Measurements from ENCODE around the gene PRKCE. TPM values are rescaled to one million over a fixed set of nuclear protein-coding genes. Genes with fewer than 3 reads are reported as not detected.
"Not testable (repeated sequence)": the region's sequence is repeated elsewhere in the genome, so short reads cannot be mapped to it uniquely, and the experiment has no call there.

The PRKCE gene
- total and polyA plus RNA-seq, 2 donors (not counting 3 experiments of a cell fraction or from before 2014, with no cell fraction given) = 27.9 to 33.9 TPM

DNA sequence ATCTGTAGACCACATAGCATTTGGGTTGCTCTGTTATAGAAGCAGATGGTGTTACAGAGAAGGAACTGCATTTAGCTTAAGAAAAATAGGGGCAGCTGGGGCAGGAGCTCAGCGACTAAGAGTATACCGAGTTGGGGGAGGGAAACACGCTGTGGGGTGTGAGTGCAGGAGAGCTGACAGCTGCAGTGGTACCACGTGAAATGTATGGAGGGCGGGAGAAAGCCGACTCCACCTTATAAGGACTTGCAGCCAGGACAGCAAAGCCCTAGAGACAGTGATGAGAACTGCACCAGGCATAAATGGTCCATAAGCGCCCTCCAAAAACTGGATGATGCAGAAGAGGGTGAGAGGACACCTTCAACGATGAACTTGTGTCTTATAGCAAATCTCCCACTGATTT is 237.6 kb downstream of the PRKCE start:
- CTCF ChIA-PET = interaction anchor here (1.3 kb wide), 1 partner anchor 11 kb away, joined by 4 read pairs; no protein-coding TSS in a partner anchor
- H3K4me1 ChIP-seq (ENCODE audit: control insufficient read depth, extremely low read depth, insufficient read depth, low read length) = no peaks in the 10 kb centered on the region
- no peak overlapping the region for H3K4me3 ChIP-seq (replicated peaks in 1 of 3; ENCODE audit: insufficient read depth in 1 of 3, low read depth in 1 of 3, low read length in 3 of 3)
- no peak overlapping the region for H2AFZ ChIP-seq (ENCODE audit: low read depth, low read length)
- H3K4me2 ChIP-seq (ENCODE audit: insufficient read depth, low read length) = no peak overlapping the region
- BruUV-seq (replicated peaks) = no TSS peak
- no peaks in the 10 kb centered on the region for H3K79me2 ChIP-seq (ENCODE audit: control insufficient read depth, insufficient read depth, low read length)
- H3K27me3 ChIP-seq (ENCODE audit: control insufficient read depth in 2 of 2, insufficient read depth in 2 of 2, low read length in 2 of 2) = no peaks in the 10 kb centered on the region
- intact Hi-C loops (cut with micrococcal nuclease) (no loop called here), dilution Hi-C loops (cut with MboI; ENCODE audit: extremely low pct_ligation_motif_present, low sequenced_read_pairs) (no loop called here)
- H3K27ac ChIP-seq (ENCODE audit: insufficient read depth, low read depth, low read length) = no peak overlapping the region
- POLR2A ChIA-PET = no interaction called here
- no peaks in the 10 kb centered on the region for H3K36me3 ChIP-seq (ENCODE audit: control insufficient read depth in 2 of 2, extremely low read depth in 1 of 2, insufficient read depth in 2 of 2, low read length in 2 of 2)
- DNase-seq (ENCODE audit: low read depth, low spot score) (no peak), FAIRE-seq (no peak)
- H3K9ac ChIP-seq (replicated peaks; ENCODE audit: extremely low read depth, insufficient read depth, low read length) = no peak overlapping the region
- no peaks in the 10 kb centered on the region for H3K9me3 ChIP-seq (replicated peaks; ENCODE audit: control insufficient read depth, insufficient read depth, low read length)
- TF ChIP-seq POLR2AphosphoS5 (IDR thresholded peaks at IDR 0.05; ENCODE audit: insufficient read depth, low read depth, low read length) (no peak), FOS (IDR thresholded peaks at IDR 0.05; ENCODE audit: borderline replicate concordance, insufficient read depth, low read length) (no peak)
- TF ChIP-seq, protein P1, sequence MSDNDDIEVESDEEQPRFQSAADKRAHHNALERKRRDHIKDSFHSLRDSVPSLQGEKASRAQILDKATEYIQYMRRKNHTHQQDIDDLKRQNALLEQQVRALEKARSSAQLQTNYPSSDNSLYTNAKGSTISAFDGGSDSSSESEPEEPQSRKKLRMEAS (IDR thresholded peaks at IDR 0.05; ENCODE audit: insufficient read depth, insufficient read length) = no peak
- H4K20me1 ChIP-seq (replicated peaks; ENCODE audit: control insufficient read depth, extremely low read depth, insufficient read depth, low read length) = no peaks in the 10 kb centered on the region
- no peaks in the 10 kb centered on the region for H3K9me1 ChIP-seq (replicated peaks; ENCODE audit: control insufficient read depth, extremely low read depth, insufficient read depth, low read length)

GRCh38 chr2:45889620-45890370 is 238.3 kb downstream of the PRKCE start:
- no peak for TF ChIP-seq POLR2A (IDR thresholded peaks at IDR 0.05; ENCODE audit: low read depth, low read length)
- DNase-seq (ENCODE audit: low read depth, low spot score) = no peak
- intact Hi-C loops (cut with micrococcal nuclease) (no loop called here), dilution Hi-C loops (cut with MboI; ENCODE audit: extremely low pct_ligation_motif_present, low sequenced_read_pairs) (no loop called here)
- no peaks in the 10 kb centered on the region for H3K9me3 ChIP-seq (replicated peaks; ENCODE audit: control insufficient read depth, insufficient read depth, low read length)
- no peak overlapping the region for H2AFZ ChIP-seq (ENCODE audit: low read depth, low read length)
- H3K4me3 ChIP-seq (replicated peaks in 1 of 3; ENCODE audit: insufficient read depth in 1 of 3, low read depth in 1 of 3, low read length in 3 of 3) = no peak overlapping the region
- H3K9me1 ChIP-seq (replicated peaks; ENCODE audit: control insufficient read depth, extremely low read depth, insufficient read depth, low read length) = no peaks in the 10 kb centered on the region
- H3K4me2 ChIP-seq (ENCODE audit: insufficient read depth, low read length) = no peak overlapping the region
- no peak overlapping the region for H3K27ac ChIP-seq (ENCODE audit: insufficient read depth, low read depth, low read length)
- H3K9ac ChIP-seq (replicated peaks; ENCODE audit: extremely low read depth, insufficient read depth, low read length) = no peak overlapping the region
- BruUV-seq (replicated peaks) = no TSS peak
- ChIA-PET POLR2A (no interaction called here), CTCF (interaction anchor here (0.7 to 0.8 kb wide), 3 partner anchors 20 to 146 kb away, joined by 3 to 4 read pairs (median 3); no protein-coding TSS in a partner anchor)
- no peaks in the 10 kb centered on the region for H3K4me1 ChIP-seq (ENCODE audit: control insufficient read depth, extremely low read depth, insufficient read depth, low read length)
- no peaks in the 10 kb centered on the region for H4K20me1 ChIP-seq (replicated peaks; ENCODE audit: control insufficient read depth, extremely low read depth, insufficient read depth, low read length)
- H3K27me3 ChIP-seq (ENCODE audit: control insufficient read depth in 2 of 2, insufficient read depth in 2 of 2, low read length in 2 of 2) = no peaks in the 10 kb centered on the region
- no peak for FAIRE-seq
- no peaks in the 10 kb centered on the region for H3K79me2 ChIP-seq (ENCODE audit: control insufficient read depth, insufficient read depth, low read length)
- no peaks in the 10 kb centered on the region for H3K36me3 ChIP-seq (ENCODE audit: control insufficient read depth in 2 of 2, extremely low read depth in 1 of 2, insufficient read depth in 2 of 2, low read length in 2 of 2)

DNA sequence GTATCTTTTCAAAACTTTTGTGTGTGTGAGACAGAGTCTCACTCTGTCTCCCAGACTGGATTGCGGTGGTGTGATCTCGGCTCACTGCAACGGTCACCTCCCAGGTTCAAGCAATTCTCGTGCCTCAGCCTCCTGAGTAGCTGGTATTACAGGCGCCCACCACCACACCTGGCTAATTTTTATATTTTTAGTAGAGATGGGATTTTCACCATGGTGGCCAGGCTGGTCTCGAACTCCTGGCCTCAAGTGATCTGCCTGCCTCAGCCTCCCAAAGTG is 238.8 kb downstream of the PRKCE start:
- H3K9me3 ChIP-seq (replicated peaks; ENCODE audit: control insufficient read depth, insufficient read depth, low read length); H3K79me2 ChIP-seq (ENCODE audit: control insufficient read depth, insufficient read depth, low read length); H3K4me2 ChIP-seq (ENCODE audit: insufficient read depth, low read length); H3K27ac ChIP-seq (ENCODE audit: insufficient read depth, low read depth, low read length); CTCF ChIA-PET; DNase-seq (ENCODE audit: low read depth, low spot score); H3K27me3 ChIP-seq (ENCODE audit: control insufficient read depth in 2 of 2, insufficient read depth in 2 of 2, low read length in 2 of 2); intact Hi-C loops (cut with micrococcal nuclease); POLR2A ChIA-PET; H3K9ac ChIP-seq (replicated peaks; ENCODE audit: extremely low read depth, insufficient read depth, low read length); BruUV-seq (replicated peaks); H4K20me1 ChIP-seq (replicated peaks; ENCODE audit: control insufficient read depth, extremely low read depth, insufficient read depth, low read length); H3K36me3 ChIP-seq (ENCODE audit: control insufficient read depth in 2 of 2, extremely low read depth in 1 of 2, insufficient read depth in 2 of 2, low read length in 2 of 2); FAIRE-seq; dilution Hi-C loops (cut with MboI; ENCODE audit: extremely low pct_ligation_motif_present, low sequenced_read_pairs); H2AFZ ChIP-seq (ENCODE audit: low read depth, low read length); H3K4me3 ChIP-seq (replicated peaks in 1 of 3; ENCODE audit: insufficient read depth in 1 of 3, low read depth in 1 of 3, low read length in 3 of 3); H3K4me1 ChIP-seq (ENCODE audit: control insufficient read depth, extremely low read depth, insufficient read depth, low read length); H3K9me1 ChIP-seq (replicated peaks; ENCODE audit: control insufficient read depth, extremely low read depth, insufficient read depth, low read length): not testable (repeated sequence)
